Mucosa of descending colon (tissue), 3 donors: ENCODE measurements around the gene OSR1. TPM values are rescaled to one million over a fixed set of nuclear protein-coding genes. Genes with fewer than 3 reads are reported as not detected.

Experiments
- ATAC-seq: fragments of 200-7000 bp; cut with Tn5 transposase; one replicate; pipeline ENCODE4 v1.9.1; 2020; ENCODE audit warnings: mild to moderate bottlenecking, moderate library complexity
- DNase-seq, 3 donors: peaks; one replicate each; pipeline ENCODE4 v3.0.0-alpha.2; 2020
- H3K36me3 ChIP-seq: fragments of 200-600 bp; one replicate; pipeline ENCODE4 v1.8.0; 2021; ENCODE audit warnings: low read depth, mild to moderate bottlenecking
- H3K4me1 ChIP-seq: fragments of 200-600 bp; one replicate; pipeline ENCODE4 v1.8.0; 2021; ENCODE audit warnings: low read depth, mild to moderate bottlenecking
- H3K4me3 ChIP-seq: fragments of 200-600 bp; one replicate; pipeline ENCODE4 v1.8.0; 2021; ENCODE audit warnings: mild to moderate bottlenecking
- H3K9me3 ChIP-seq: fragments of 200-600 bp; one replicate; pipeline ENCODE4 v1.8.0; 2021; ENCODE audit warnings: mild to moderate bottlenecking
- CTCF ChIP-seq: fragments of 200-600 bp; IDR thresholded peaks from one replicate; pipeline ENCODE4 v1.8.0; 2022; ENCODE audit warnings: antibody characterized with exemption, mild to moderate bottlenecking
- intact Hi-C, 2 donors: fragments of 100-400 bp; cut with DNase I in 1 of 2; cut with micrococcal nuclease in 1 of 2; formaldehyde crosslinking; loops; one replicate each; pipeline versions ENCODE4 v1.11.0 to v1.11.1; 2022; cut with DNase I, micrococcal nuclease
- total RNA-seq, 3 donors: library from RNA; stranded (reverse); fragmentation: NEBNext Ultra II Directional in 2 of 3; extraction: Animal tissue kit (Norgen Biotek cat#: 25700) in 2 of 3; gene quantifications; one replicate each; pipeline versions ENCODE4 v1.2.1 to v1.2.4, GENCODE V29; 2021 to 2023
- donor health status: DM: no; HTN: no; CAD: no; lungs with moderate emphysema.
- donor health status: DM: no; HTN: no; CAD: no.
- donor health status: DM: no; HTN: yes; CAD: no.

OSR1 gene
- total RNA-seq, 3 donors from 2014 or later: 0.69 to 15.8 (median 8.1) TPM

- ATAC-seq (no peak), DNase-seq (no peak)
- Histone ChIP-seq H3K9me3 (no peaks in the 10 kb centered on the region), H3K4me1 (peaks cover 6% of the 10 kb centered on the region), H3K4me3 (no peak overlapping the region), H3K36me3 (no peaks in the 10 kb centered on the region)
- intact Hi-C loops: loop anchor here (10.0 kb wide), 2 partner anchors 613 to 623 kb away; no protein-coding TSS in a partner anchor
- TF ChIP-seq CTCF: no peak
Observed at GRCh38 chr2:19367326-19367725, 8.9 kb upstream of the OSR1 start.

- intact Hi-C loops: loop anchor here (10.0 kb wide), 2 partner anchors 610 to 620 kb away; no protein-coding TSS in a partner anchor
- Histone ChIP-seq H3K4me1 (peaks cover 10% of the 10 kb centered on the region), H3K4me3 (no peak overlapping the region), H3K36me3 (no peaks in the 10 kb centered on the region), H3K9me3 (no peaks in the 10 kb centered on the region)
- DNase-seq: no peak
- TF ChIP-seq CTCF: no peak
- no peak for ATAC-seq
Observed at GRCh38 chr2:19365126-19365525, 6.7 kb upstream of the OSR1 start.

- H3K4me3 ChIP-seq: no peak overlapping the region
- intact Hi-C loops: loop anchor here (10.0 kb wide), 2 partner anchors 609 to 619 kb away; no protein-coding TSS in a partner anchor
Observed at GRCh38 chr2:19364014-19364413, 5.6 kb upstream of the OSR1 start.

GRCh38 chr2:19363474-19363778 lies 5.0 kb upstream of the OSR1 start:
- no peak for DNase-seq

More at GRCh38 chr2:19364014-19364413, 5.6 kb upstream of the OSR1 start:
- DNase-seq (no peak), ATAC-seq (no peak)
- Histone ChIP-seq H3K9me3 (no peaks in the 10 kb centered on the region), H3K4me1 (peaks cover 10% of the 10 kb centered on the region), H3K36me3 (no peaks in the 10 kb centered on the region)
- TF ChIP-seq CTCF: no peak

GRCh38 chr2:19362755-19363473 lies 4.5 kb upstream of the OSR1 start:
- peak; percentile 62 for TF ChIP-seq CTCF
- Histone ChIP-seq H3K4me3 (peak overlapping the region; percentile 30), H3K36me3 (no peaks in the 10 kb centered on the region), H3K4me1 (peaks cover 12% of the 10 kb centered on the region), H3K9me3 (no peaks in the 10 kb centered on the region)
- intact Hi-C loops: loop anchor here (10.0 kb wide), 2 partner anchors 608 to 618 kb away; no protein-coding TSS in a partner anchor
- peak; percentile 74 to 86 (median 83) for DNase-seq
- peak; percentile 76 for ATAC-seq

More at GRCh38 chr2:19363474-19363778, 5.0 kb upstream of the OSR1 start:
- peaks cover 12% of the 10 kb centered on the region for H3K4me1 ChIP-seq
- no peaks in the 10 kb centered on the region for H3K36me3 ChIP-seq
- ATAC-seq: no peak
- no peak overlapping the region for H3K4me3 ChIP-seq
- intact Hi-C loops: loop anchor here (10.0 kb wide), 2 partner anchors 609 to 619 kb away; no protein-coding TSS in a partner anchor
- no peak for TF ChIP-seq CTCF
- no peaks in the 10 kb centered on the region for H3K9me3 ChIP-seq
